NCI-H2171 (cell line): ENCODE results near the gene SMC6.

Experiments used
- DNase-seq: peaks from one replicate; lab custom pipeline; 2025; lab: John Stamatoyannopoulos, UW

The SMC6 gene

GRCh38 chr2:17753803-17754663 lies at the start of gene SMC6, which contains the start of gene GEN1:
Gene SMC6, minus strand, starts transcription at chr2:17753810. Its CDS starts 7,864 bp downstream, at chr2:17745946.
Gene GEN1, plus strand, starts transcription at chr2:17754138. Its CDS starts 5,806 bp downstream, at chr2:17759944.
- peak; percentile 95 for DNase-seq

- no peak for DNase-seq
These were observed 47.3 kb upstream of the SMC6 start for GRCh38 chr2:17800693-17801458.

- DNase-seq, result no peak
These were observed 46.6 kb upstream of the SMC6 start for GRCh38 chr2:17800219-17800618.

GRCh38 chr2:17799301-17800120 lies 45.9 kb upstream of the SMC6 start:
- DNase-seq, result no peak

GRCh38 chr2:17798338-17798737 lies 44.7 kb upstream of the SMC6 start:
- peak; percentile 94 for DNase-seq

- no peak for DNase-seq
These were observed 41.7 kb upstream of the SMC6 start for GRCh38 chr2:17795309-17795708.

- DNase-seq, result no peak
These were observed 40.3 kb upstream of the SMC6 start for GRCh38 chr2:17793803-17794354.

DNA sequence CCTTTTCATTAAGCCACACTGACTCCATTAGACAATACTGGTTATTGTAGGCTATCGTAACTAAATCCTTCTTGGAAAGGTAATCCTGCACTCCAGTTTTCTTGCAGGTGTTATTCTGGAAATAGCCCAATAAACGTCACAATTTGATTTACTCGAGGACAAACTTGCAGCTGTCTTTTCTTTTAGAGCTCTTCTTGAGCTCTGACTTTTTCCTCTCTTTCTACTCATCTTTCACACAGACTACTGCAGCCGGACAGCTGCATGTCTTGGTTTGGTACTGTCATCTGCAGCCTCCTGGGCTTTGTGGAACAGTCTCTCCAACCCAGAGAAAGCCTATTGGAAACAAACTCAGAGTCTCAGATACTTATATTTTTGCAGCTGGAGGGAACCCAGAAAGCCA lies 39.7 kb upstream of the SMC6 start:
- no peak for DNase-seq

DNA sequence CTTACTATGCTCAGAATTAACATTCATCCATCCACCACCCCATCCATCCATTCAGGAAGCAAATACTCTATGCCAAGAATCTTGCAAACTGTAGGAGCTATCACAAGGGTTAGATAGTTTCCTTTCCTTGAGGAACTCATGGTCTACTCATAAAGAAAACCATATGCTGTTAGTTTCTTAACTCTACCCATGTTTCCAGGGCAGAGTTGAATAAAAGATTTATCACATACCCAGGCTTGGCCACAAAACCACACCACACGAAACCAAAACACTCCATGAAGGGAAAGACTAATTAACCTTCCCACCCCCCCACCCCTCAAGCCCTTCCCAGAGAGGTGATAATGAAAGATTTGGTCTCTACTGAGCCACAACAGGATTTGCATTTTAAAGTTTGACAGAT lies 38.9 kb upstream of the SMC6 start:
- DNase-seq, result no peak

- no peak for DNase-seq
These were observed 38.2 kb upstream of the SMC6 start for GRCh38 chr2:17791817-17792130.

- no peak for DNase-seq
These were observed 37.7 kb upstream of the SMC6 start for GRCh38 chr2:17791121-17791816.

GRCh38 chr2:17790536-17790935 lies 36.9 kb upstream of the SMC6 start:
- DNase-seq, result no peak

GRCh38 chr2:17788773-17789172 lies 35.2 kb upstream of the SMC6 start:
- DNase-seq, result no peak

- no peak for DNase-seq
These were observed 33.1 kb upstream of the SMC6 start for GRCh38 chr2:17786727-17787126.

GRCh38 chr2:17781482-17781881 lies 27.9 kb upstream of the SMC6 start:
- no peak for DNase-seq

- no peak for DNase-seq
These were observed 26.9 kb upstream of the SMC6 start for GRCh38 chr2:17780546-17780945.

DNA sequence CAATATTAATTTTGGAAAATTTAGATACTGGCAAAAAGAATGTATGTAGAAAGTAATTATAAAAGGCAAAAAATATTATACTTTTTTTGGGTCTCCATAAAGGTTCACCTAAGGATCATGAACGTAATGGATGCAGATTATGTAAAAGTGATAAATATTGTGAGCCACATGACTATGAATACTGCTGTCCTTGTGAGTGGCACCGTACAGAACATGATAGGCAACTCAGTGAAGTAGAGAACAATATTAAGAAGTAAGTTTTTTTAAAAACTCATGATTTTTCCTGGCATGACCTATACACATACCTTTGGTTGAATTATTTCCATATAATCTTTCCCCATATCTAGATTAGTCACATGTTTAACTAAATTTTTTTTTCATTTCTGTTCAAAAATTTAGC lies 18.9 kb upstream of the SMC6 start:
- DNase-seq, result no peak

DNA sequence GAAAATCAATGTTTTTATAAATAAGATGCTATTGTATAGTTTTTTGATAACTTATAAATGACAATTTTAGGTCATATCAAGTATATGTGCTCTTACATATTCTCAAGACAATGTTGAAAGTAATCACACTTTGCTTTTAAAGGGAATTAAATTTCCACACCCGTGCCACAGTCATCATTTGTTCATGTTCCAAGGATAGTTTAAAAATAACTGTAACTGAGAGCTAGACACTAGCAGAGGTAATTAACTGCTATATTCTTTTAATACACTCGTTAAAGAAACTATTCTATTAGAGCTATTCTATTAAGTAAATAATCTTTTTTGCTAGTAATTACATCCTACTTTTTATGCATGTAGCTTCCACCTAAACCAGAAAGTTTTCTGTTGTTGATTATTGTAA lies 18.3 kb upstream of the SMC6 start:
- DNase-seq, result no peak

DNA sequence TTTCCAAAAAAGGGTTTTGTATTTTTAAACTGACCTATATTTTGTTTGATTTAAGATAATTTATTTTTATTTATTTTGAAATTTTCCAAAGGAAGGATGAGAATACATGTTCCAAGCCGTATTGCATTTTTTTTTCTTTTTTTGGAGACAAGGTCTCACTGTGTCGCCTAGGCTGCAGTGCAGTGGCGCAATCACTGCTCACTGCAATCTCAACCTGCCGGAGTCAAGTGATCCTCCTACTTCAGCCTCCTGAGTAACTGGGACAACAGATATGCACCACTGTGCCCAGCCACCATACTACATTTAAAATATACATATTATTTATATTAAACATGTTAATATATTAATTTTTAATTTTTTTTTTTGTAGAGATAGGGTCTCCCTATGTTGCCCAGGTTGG lies 15.3 kb upstream of the SMC6 start:
- DNase-seq, result no peak

DNA sequence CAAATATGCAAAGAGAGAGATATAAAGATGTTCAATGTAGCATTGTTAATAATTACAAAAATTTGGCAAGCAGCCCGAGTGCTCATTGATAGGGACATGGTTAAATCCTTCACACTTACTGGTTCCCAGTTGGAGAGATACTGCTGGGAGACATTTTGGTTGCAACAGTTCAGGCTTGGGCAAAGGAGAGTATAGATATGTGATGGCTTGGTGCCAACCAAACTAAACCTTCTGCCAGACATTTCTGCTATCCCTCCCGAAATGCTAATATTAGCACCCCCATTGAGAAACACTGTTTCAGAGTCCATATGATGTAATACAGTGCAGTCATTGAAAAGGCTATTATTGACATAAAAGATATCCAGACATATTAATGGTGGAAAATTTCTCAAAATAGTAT lies 11.8 kb upstream of the SMC6 start:
- DNase-seq, result no peak

- no peak for DNase-seq
These were observed 10.2 kb upstream of the SMC6 start for GRCh38 chr2:17763641-17764333.
